Sigmoid colon (tissue), 7 donors: Measurements from ENCODE around the gene ISX. TPM values are rescaled to one million over a fixed set of nuclear protein-coding genes. Genes with fewer than 3 reads are reported as not detected.

Experiments used
- DNase-seq: peaks from one replicate; pipeline ENCODE4 v3.0.0-alpha.2; 2019
- H3K27ac ChIP-seq, 4 donors: fragments of 200-600 bp; sonication (generic); one replicate each; pipeline ENCODE4 v1.5.1; 2016 to 2019; ENCODE audit warnings: mild to moderate bottlenecking in 1 of 4
- H3K27me3 ChIP-seq, 3 donors: fragments of 200-600 bp; sonication (generic); one replicate each; pipeline ENCODE4 v1.5.1; 2019; ENCODE audit warnings: mild to moderate bottlenecking in 1 of 3
- H3K36me3 ChIP-seq, 4 donors: fragments of 200-600 bp; sonication (generic); one replicate each; pipeline ENCODE4 v1.5.1; 2016 to 2019
- H3K4me1 ChIP-seq, 4 donors: fragments of 200-600 bp; sonication (generic); one replicate each; pipeline ENCODE4 v1.5.1; 2017 to 2019
- H3K4me3 ChIP-seq, 4 donors: fragments of 200-600 bp; sonication (generic); one replicate each; pipeline ENCODE4 v1.5.1; 2017 to 2019; ENCODE audit warnings: mild to moderate bottlenecking in 2 of 4, moderate library complexity in 1 of 4
- H3K9me3 ChIP-seq, 4 donors: fragments of 200-600 bp in 3 of 4; sonication (generic) in 3 of 4; one replicate each; pipeline versions ENCODE4 v1.5.1 to v1.6.1; 2013 to 2019
- EP300 ChIP-seq, 4 donors: sonication (generic); formaldehyde crosslinking; IDR thresholded peaks; one replicate each; pipeline ENCODE4 v1.6.1; 2017; ENCODE audit warnings: antibody characterized with exemption in 4 of 4
- POLR2A ChIP-seq, 2 donors: fragments of 450-650 bp; IDR thresholded peaks; one replicate each; pipeline ENCODE4 v1.6.1; 2016; ENCODE audit warnings: antibody characterized with exemption in 2 of 2, mild to moderate bottlenecking in 2 of 2, moderate library complexity in 2 of 2
- POLR2AphosphoS5 ChIP-seq, 4 donors: sonication (generic); formaldehyde crosslinking; IDR thresholded peaks; one replicate each; pipeline ENCODE4 v1.6.1; 2017; ENCODE audit warnings: antibody characterized with exemption in 4 of 4
- WGBS, 2 donors: extraction: QIAGEN DNeasy Blood & Tissue Kit; methylation state at CpG; one replicate each; pipeline ENCODE4 v1.1.7; 2013; 5-methylcytosine and 5-hydroxymethylcytosine counted together
- intact Hi-C: fragments of 100-400 bp; cut with DNase I; formaldehyde crosslinking; loops from one replicate; pipeline ENCODE4 v1.15.1; 2023
- polyA plus RNA-seq, 3 donors: library from polyadenylated mRNA; stranded (reverse); fragments of 200-250 nt; gene quantifications; one replicate each; pipeline ENCODE4 v1.2.3, GENCODE V29; 2013
- total RNA-seq, 4 donors: library from RNA; depleted of rRNA; stranded (reverse); fragments of >200 nt; gene quantifications; one replicate each; pipeline ENCODE4 v1.1.0, GENCODE V29; 2016
- TF ChIP-seq, protein P1 (sequence below), 4 experiments: fragments of 450-650 bp in 3 of 4; fragments of 200-600 bp in 1 of 4; IDR thresholded peaks; one replicate each; pipeline ENCODE4 v1.5.1; 2016 to 2019; ENCODE audit warnings: antibody characterized with exemption in 4 of 4, mild to moderate bottlenecking in 3 of 4, moderate library complexity in 2 of 4
- donor health status: healthy with polysubstance abuse.
- donor health status: Bipolar disorder and iron deficiency.
- donor health status: healthy.

The ISX gene
- total and polyA plus RNA-seq, 7 donors, result 0.83 to 73.8 (median 41.4) TPM; not detected in 3

DNA sequence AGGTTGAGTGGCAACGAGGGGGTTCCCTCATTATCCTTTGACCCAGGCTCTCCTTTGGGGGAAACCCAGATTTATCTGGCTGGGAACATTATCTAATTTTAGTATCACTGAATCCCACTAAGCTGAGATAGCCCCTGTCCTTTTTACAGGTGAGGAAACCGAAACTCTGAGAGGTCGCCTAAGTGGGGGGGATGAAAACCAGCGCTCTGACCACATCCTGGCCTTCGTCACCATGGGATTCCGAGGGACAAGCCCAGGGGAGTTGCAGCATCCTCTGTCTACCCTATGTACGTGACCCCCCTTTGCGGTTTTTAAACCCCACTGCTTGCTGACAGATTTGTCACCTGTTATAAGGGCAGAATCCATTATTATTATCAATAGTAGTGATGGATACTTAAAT, 61.0 kb downstream of the ISX start:
- Histone ChIP-seq H3K36me3 (no peaks in the 10 kb centered on the region), H3K9me3 (no peaks in the 10 kb centered on the region), H3K27ac (no peak overlapping the region), H3K4me3 (no peak overlapping the region), H3K27me3 (no peaks in the 10 kb centered on the region), H3K4me1 (no peaks in the 10 kb centered on the region)
- WGBS, 2 donors, result 74 to 86% methylated on average over 8 of the region's 8 CpGs
- intact Hi-C loops, result no loop called here
- no peak for TF ChIP-seq EP300 (IDR thresholded peaks at IDR 0.05)
- TF ChIP-seq, protein P1, sequence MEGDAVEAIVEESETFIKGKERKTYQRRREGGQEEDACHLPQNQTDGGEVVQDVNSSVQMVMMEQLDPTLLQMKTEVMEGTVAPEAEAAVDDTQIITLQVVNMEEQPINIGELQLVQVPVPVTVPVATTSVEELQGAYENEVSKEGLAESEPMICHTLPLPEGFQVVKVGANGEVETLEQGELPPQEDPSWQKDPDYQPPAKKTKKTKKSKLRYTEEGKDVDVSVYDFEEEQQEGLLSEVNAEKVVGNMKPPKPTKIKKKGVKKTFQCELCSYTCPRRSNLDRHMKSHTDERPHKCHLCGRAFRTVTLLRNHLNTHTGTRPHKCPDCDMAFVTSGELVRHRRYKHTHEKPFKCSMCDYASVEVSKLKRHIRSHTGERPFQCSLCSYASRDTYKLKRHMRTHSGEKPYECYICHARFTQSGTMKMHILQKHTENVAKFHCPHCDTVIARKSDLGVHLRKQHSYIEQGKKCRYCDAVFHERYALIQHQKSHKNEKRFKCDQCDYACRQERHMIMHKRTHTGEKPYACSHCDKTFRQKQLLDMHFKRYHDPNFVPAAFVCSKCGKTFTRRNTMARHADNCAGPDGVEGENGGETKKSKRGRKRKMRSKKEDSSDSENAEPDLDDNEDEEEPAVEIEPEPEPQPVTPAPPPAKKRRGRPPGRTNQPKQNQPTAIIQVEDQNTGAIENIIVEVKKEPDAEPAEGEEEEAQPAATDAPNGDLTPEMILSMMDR (IDR thresholded peaks at IDR 0.05), result no peak
- TF ChIP-seq POLR2AphosphoS5 (IDR thresholded peaks at IDR 0.05), result no peak
- TF ChIP-seq POLR2A (IDR thresholded peaks at IDR 0.05), result no peak
- DNase-seq, result no peak

- Histone ChIP-seq H3K4me1 (no peaks in the 10 kb centered on the region), H3K9me3 (no peaks in the 10 kb centered on the region), H3K27ac (no peak overlapping the region), H3K27me3 (peaks cover 0 to 11% (median 0%) of the 10 kb centered on the region in 3 donors), H3K36me3 (no peaks in the 10 kb centered on the region), H3K4me3 (no peak overlapping the region)
- no peak for DNase-seq
- intact Hi-C loops, result no loop called here
- TF ChIP-seq EP300 (IDR thresholded peaks at IDR 0.05) (no peak), POLR2A (IDR thresholded peaks at IDR 0.05) (no peak), POLR2AphosphoS5 (IDR thresholded peaks at IDR 0.05) (no peak)
- TF ChIP-seq, protein P1 (IDR thresholded peaks at IDR 0.05), result no peak
- WGBS, 2 donors, result 81 to 89% methylated on average over 3 of the region's 3 CpGs
These were observed 62.7 kb downstream of the ISX start for GRCh38 chr22:35128637-35129036.

DNA sequence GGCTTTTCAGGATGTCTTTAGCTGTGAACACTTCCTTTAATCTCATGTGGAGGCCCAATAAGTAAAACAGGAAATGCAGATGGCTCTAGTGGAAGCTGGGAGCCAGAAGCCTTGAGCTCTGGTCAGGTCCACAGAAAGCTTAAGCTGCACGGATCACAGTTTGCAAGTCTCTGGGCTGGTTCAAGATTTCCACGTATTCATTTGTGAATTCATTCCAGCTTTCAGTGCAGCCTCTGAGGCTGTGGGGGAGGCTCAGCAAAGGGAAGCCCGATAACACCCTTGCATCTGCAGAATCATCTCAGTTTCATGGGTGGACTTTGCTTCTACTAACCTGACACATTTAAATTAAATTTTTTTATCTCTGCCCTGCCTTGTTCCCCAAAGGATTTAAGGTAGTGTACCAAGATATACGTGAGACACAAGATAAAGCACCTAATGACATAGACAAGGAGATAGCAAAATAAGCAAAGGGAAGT, 65.6 kb downstream of the ISX start:
- intact Hi-C loops, result no loop called here
- H3K9me3 ChIP-seq, result no peaks in the 10 kb centered on the region
- H3K27me3 ChIP-seq, result peaks cover 0 to 19% (median 7%) of the 10 kb centered on the region in 3 donors
- H3K27ac ChIP-seq, result no peak overlapping the region
- H3K4me3 ChIP-seq, result no peak overlapping the region
- H3K36me3 ChIP-seq, result no peaks in the 10 kb centered on the region
- DNase-seq, result no peak
- TF ChIP-seq POLR2A (IDR thresholded peaks at IDR 0.05) (no peak), EP300 (IDR thresholded peaks at IDR 0.05) (no peak), POLR2AphosphoS5 (IDR thresholded peaks at IDR 0.05) (no peak)
- TF ChIP-seq, protein P1 (IDR thresholded peaks at IDR 0.05), result no peak
- no peaks in the 10 kb centered on the region for H3K4me1 ChIP-seq
- WGBS, 2 donors, result 25 to 33% methylated on average over 4 of the region's 4 CpGs

DNA sequence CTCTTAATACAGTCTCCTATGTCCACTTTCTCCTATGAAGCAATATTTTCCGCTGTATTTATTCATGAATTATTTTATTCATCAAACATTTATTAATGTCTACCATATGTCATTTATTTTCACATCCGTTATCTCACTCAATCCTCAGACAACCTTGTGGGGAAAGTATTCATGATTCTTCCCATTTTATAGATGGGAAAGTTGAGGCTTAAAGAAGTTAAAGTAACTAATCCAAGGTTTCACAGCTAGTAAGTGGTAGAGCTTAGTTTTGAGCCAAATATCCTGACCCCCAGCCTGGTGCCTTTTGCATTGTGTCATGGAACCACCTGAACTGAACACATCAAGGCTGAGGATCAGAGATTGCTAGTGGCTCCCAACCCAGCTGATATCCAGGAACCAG, 66.6 kb downstream of the ISX start:
- H3K36me3 ChIP-seq, result no peaks in the 10 kb centered on the region
- intact Hi-C loops, result no loop called here
- peaks cover 0 to 19% (median 7%) of the 10 kb centered on the region in 3 donors for H3K27me3 ChIP-seq
- H3K4me1 ChIP-seq, result no peaks in the 10 kb centered on the region
- no peak overlapping the region for H3K4me3 ChIP-seq
- no peaks in the 10 kb centered on the region for H3K9me3 ChIP-seq
- 97 to 98% methylated on average over 2 of the region's 2 CpGs for WGBS, 2 donors
- no peak overlapping the region for H3K27ac ChIP-seq
- no peak for TF ChIP-seq POLR2AphosphoS5 (IDR thresholded peaks at IDR 0.05)
- no peak for TF ChIP-seq POLR2A (IDR thresholded peaks at IDR 0.05)
- TF ChIP-seq EP300 (IDR thresholded peaks at IDR 0.05), result no peak
- TF ChIP-seq, protein P1 (IDR thresholded peaks at IDR 0.05), result no peak
- no peak for DNase-seq
